ENCODE data around the gene RABGGTA. TPM values are rescaled to one million over a fixed set of nuclear protein-coding genes. Genes with fewer than 3 reads are reported as not detected.

RABGGTA gene
- total and polyA plus RNA-seq, 10 of the 15 experiments (the other 5 are each of a cell fraction or from before 2014, with no cell fraction given): 19.1 to 75.6 (median 46.9) TPM

GRCh38 chr14:24255931-24256711 lies 15.3 kb downstream of the RABGGTA start (continued):
- no peak for TF ChIP-seq BCLAF1 (IDR thresholded peaks at IDR 0.05)
- TF ChIP-seq E2F4 (IDR thresholded peaks at IDR 0.05; ENCODE audit: low read depth, low read length): no peak
- no peak for TF ChIP-seq ATF3 (IDR thresholded peaks at IDR 0.05; ENCODE audit: borderline replicate concordance, extremely low read depth, low read depth, low read length)
- TF ChIP-seq PML (IDR thresholded peaks at IDR 0.05; ENCODE audit: low read length): no peak
- TF ChIP-seq KAT2A (conservative IDR thresholded peaks at IDR 0.05; ENCODE audit: control insufficient read depth, low read depth, low read length): no peak
- no peak for TF ChIP-seq ESRRA (IDR thresholded peaks at IDR 0.05; ENCODE audit: low read length)

GRCh38 chr14:24255438-24255837 lies 16.0 kb downstream of the RABGGTA start:
- no peak for TF ChIP-seq RELB (IDR thresholded peaks at IDR 0.05; ENCODE audit: low read depth)
- ChIA-PET RAD21 (ENCODE audit: unreplicated experiment) (no interaction called here), POLR2A (no interaction called here), SMC1A (ENCODE audit: uncharacterized antibody, unreplicated experiment) (no interaction called here), CTCF (interaction anchor here (1.8 kb wide), 1 partner anchor 15 kb away, joined by 8 read pairs; no protein-coding TSS in a partner anchor)
- no peak overlapping the region for H2AFZ ChIP-seq (ENCODE audit: control insufficient read depth, low read depth, low read length)
- intact Hi-C loops (cut with micrococcal nuclease; ENCODE audit: unreplicated experiment): no loop called here
- FAIRE-seq: no peak
- WGBS (ENCODE audit: insufficient coverage, insufficient replicate concordance, low lambda C conversion rate, missing lambda C conversion rate): 85% methylated on average over 8 of the region's 8 CpGs
- H4K20me1 ChIP-seq (ENCODE audit: control insufficient read depth, insufficient read depth): no peaks in the 10 kb centered on the region
- H3K9ac ChIP-seq (ENCODE audit: control insufficient read depth, insufficient read depth, low read length): no peak overlapping the region
- in situ Hi-C loops (cut with MboI): no loop called here
- H3K9me3 ChIP-seq (replicated peaks; ENCODE audit: control insufficient read depth, insufficient read depth, low read length): no peaks in the 10 kb centered on the region
- no peak overlapping the region for H3K4me2 ChIP-seq (ENCODE audit: control insufficient read depth, insufficient read depth)
- BruUV-seq (replicated peaks): no TSS peak
- H3K27ac ChIP-seq (ENCODE audit: control insufficient read depth, insufficient read depth): no peak overlapping the region
- no peaks in the 10 kb centered on the region for H3K79me2 ChIP-seq (ENCODE audit: control insufficient read depth, insufficient read depth, low read length)
- peaks cover 7% of the 10 kb centered on the region for H3K4me1 ChIP-seq (ENCODE audit: control insufficient read depth, insufficient read depth, low read length)
- DNase-seq (ENCODE audit: low read depth, low spot score): no peak
- peaks cover 0 to 3% of the 10 kb centered on the region in 2 experiments; a peak in 2 of 4 replicates for H3K36me3 ChIP-seq (ENCODE audit: control insufficient read depth in 2 of 2, insufficient read depth in 2 of 2, low read length in 1 of 2)
- ATAC-seq: no peak
- no peaks in the 10 kb centered on the region for H3K27me3 ChIP-seq (replicated peaks in 1 of 2; ENCODE audit: control insufficient read depth in 2 of 2, insufficient read depth in 2 of 2, low read length in 1 of 2)
- no peak overlapping the region for H3K4me3 ChIP-seq

Data from GM12878 (cell line).